ENCODE data around the gene PGBD4.

The PGBD4 gene

GRCh38 chr15:34154725-34155204, 52.9 kb downstream of the PGBD4 start:
- no peaks in the 10 kb centered on the region for H3K4me1 ChIP-seq
- H3K4me3 ChIP-seq (ENCODE audit: low read depth, low read length) = no peak overlapping the region
- H3K9me3 ChIP-seq (ENCODE audit: control insufficient read depth, low read length) = no peaks in the 10 kb centered on the region
- no peak overlapping the region for H3K4me2 ChIP-seq (ENCODE audit: low read length)
- H3K27ac ChIP-seq = no peak overlapping the region
- H3K27me3 ChIP-seq (ENCODE audit: control insufficient read depth, insufficient read depth, low read length) = no peaks in the 10 kb centered on the region
- H3K79me2 ChIP-seq = no peaks in the 10 kb centered on the region
- H3K36me3 ChIP-seq (ENCODE audit: control insufficient read depth, insufficient read depth, low read length) = no peaks in the 10 kb centered on the region
- TF ChIP-seq CTCF (IDR thresholded peaks at IDR 0.05) = no peak
- H3K9ac ChIP-seq = no peak overlapping the region
- no peak overlapping the region for H2AFZ ChIP-seq

DNA sequence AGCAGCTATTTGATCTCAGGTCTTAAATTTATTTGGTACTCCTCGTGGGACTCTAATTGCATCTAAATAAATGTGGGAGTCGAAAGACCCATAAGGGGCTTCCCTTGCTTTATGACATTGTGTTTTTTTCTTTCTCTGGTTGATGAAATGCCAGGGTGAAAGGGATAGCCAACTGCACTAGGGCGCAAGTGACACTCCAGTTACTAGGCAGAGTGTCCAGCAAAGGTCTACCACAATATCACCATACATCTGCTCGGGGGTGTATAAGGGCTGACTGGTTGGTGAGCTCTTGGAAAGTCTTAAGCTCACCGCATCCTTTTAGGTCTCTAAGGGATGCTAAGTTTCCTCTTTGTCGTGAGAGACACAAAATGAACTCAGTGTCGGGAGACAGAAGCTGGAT, 54.0 kb downstream of the PGBD4 start:
- H2AFZ ChIP-seq = no peak overlapping the region
- no peaks in the 10 kb centered on the region for H3K36me3 ChIP-seq (ENCODE audit: control insufficient read depth, insufficient read depth, low read length)

More for the DNA sequence above, 54.0 kb downstream of the PGBD4 start:
- Histone ChIP-seq H3K27me3 (ENCODE audit: control insufficient read depth, insufficient read depth, low read length) (no peaks in the 10 kb centered on the region), H3K4me2 (ENCODE audit: low read length) (no peak overlapping the region), H3K9ac (no peak overlapping the region), H3K79me2 (no peaks in the 10 kb centered on the region), H3K4me1 (no peaks in the 10 kb centered on the region), H3K4me3 (ENCODE audit: low read depth, low read length) (no peak overlapping the region), H3K27ac (no peak overlapping the region), H3K9me3 (ENCODE audit: control insufficient read depth, low read length) (no peaks in the 10 kb centered on the region)
- TF ChIP-seq CTCF (IDR thresholded peaks at IDR 0.05) = no peak
